Large intestine (tissue), 3 donors: ENCODE measurements around the gene MYH13. TPM values are rescaled to one million over a fixed set of nuclear protein-coding genes. Genes with fewer than 3 reads are reported as not detected.
"Not testable (repeated sequence)": the region's sequence is repeated elsewhere in the genome, so short reads cannot be mapped to it uniquely, and the experiment has no call there.

Experiments
- DNase-seq, 2 donors: peaks; one replicate each; pipeline versions ENCODE4 v3.0.0 to v3.0.0-alpha.2; 2013
- H3K27ac ChIP-seq: one replicate; pipeline ENCODE4 v1.5.1; 2013; ENCODE audit warnings: low read length
- H3K27me3 ChIP-seq: 2 replicates; pipeline ENCODE4 v1.6.1; 2013; ENCODE audit warnings: low read length; ENCODE audit not compliant: control insufficient read depth, insufficient read depth
- H3K36me3 ChIP-seq: 2 replicates; pipeline ENCODE4 v1.6.1; 2013; ENCODE audit warnings: low read length; ENCODE audit not compliant: control insufficient read depth, insufficient read depth
- H3K4me1 ChIP-seq: one replicate; pipeline ENCODE4 v1.6.1; 2013; ENCODE audit warnings: low read length; ENCODE audit not compliant: control insufficient read depth, insufficient read depth
- H3K4me3 ChIP-seq: one replicate; pipeline ENCODE4 v1.5.1; 2013; ENCODE audit warnings: low read length
- H3K9me3 ChIP-seq: one replicate; pipeline ENCODE4 v1.6.1; 2013; ENCODE audit warnings: mild to moderate bottlenecking, low read depth, low read length, moderate library complexity; ENCODE audit not compliant: control insufficient read depth
- WGBS: methylation state at CpG from one replicate; pipeline ENCODE4 v1.1.5; 2013; ENCODE audit warnings: low lambda C conversion rate; ENCODE audit not compliant: insufficient coverage; 5-methylcytosine and 5-hydroxymethylcytosine counted together
- polyA plus RNA-seq: library from polyadenylated mRNA; unstranded; fragments of 120-200 nt; gene quantifications from one replicate; pipeline ENCODE4 v1.2.1, GENCODE V29; 2013

MYH13 gene
- polyA plus RNA-seq, 1 donor, result 0.04 TPM

- Histone ChIP-seq H3K4me1 (no peaks in the 10 kb centered on the region), H3K9me3 (peaks cover 8% of the 10 kb centered on the region), H3K27ac (no peak overlapping the region), H3K36me3 (no peaks in the 10 kb centered on the region), H3K27me3 (no peaks in the 10 kb centered on the region), H3K4me3 (no peak overlapping the region)
- DNase-seq, result no peak
- no CpG with 5 or more reads among the region's 5 CpGs for WGBS
These were observed 66.2 kb downstream of the MYH13 start for GRCh38 chr17:10306585-10306984.

- Histone ChIP-seq H3K27ac (no peak overlapping the region), H3K9me3 (peaks cover 8% of the 10 kb centered on the region), H3K4me1 (no peaks in the 10 kb centered on the region), H3K36me3 (no peaks in the 10 kb centered on the region), H3K4me3 (no peak overlapping the region), H3K27me3 (no peaks in the 10 kb centered on the region)
- WGBS, result 69% methylated on average over 2 of the region's 3 CpGs
- DNase-seq, result no peak
These were observed 67.4 kb downstream of the MYH13 start for GRCh38 chr17:10305398-10305797.

- Histone ChIP-seq H3K36me3 (no peaks in the 10 kb centered on the region), H3K27ac (no peak overlapping the region), H3K4me3 (no peak overlapping the region), H3K27me3 (no peaks in the 10 kb centered on the region), H3K4me1 (no peaks in the 10 kb centered on the region), H3K9me3 (peaks cover 8% of the 10 kb centered on the region)
- WGBS, result no CpG with 5 or more reads among the region's 4 CpGs
- DNase-seq, result no peak
These were observed 68.0 kb downstream of the MYH13 start for GRCh38 chr17:10304758-10305300.

GRCh38 chr17:10297691-10298090 is 75.1 kb downstream of the MYH13 start:
- no peaks in the 10 kb centered on the region for H3K4me1 ChIP-seq
- no peak overlapping the region for H3K27ac ChIP-seq
- DNase-seq, result no peak
- WGBS, result 100% methylated on average over 1 of the region's 3 CpGs
- H3K36me3 ChIP-seq, result no peaks in the 10 kb centered on the region
- no peaks in the 10 kb centered on the region for H3K27me3 ChIP-seq
- no peaks in the 10 kb centered on the region for H3K9me3 ChIP-seq
- no peak overlapping the region for H3K4me3 ChIP-seq

- DNase-seq, result peak; percentile 32 to 48
- no CpG with 5 or more reads among the region's 5 CpGs for WGBS
- Histone ChIP-seq H3K27me3 (no peaks in the 10 kb centered on the region), H3K27ac (no peak overlapping the region), H3K9me3 (no peaks in the 10 kb centered on the region), H3K36me3 (no peaks in the 10 kb centered on the region), H3K4me1 (no peaks in the 10 kb centered on the region), H3K4me3 (no peak overlapping the region)
These were observed 77.0 kb downstream of the MYH13 start for GRCh38 chr17:10295728-10296343.

- Histone ChIP-seq H3K27me3 (peaks cover 8% of the 10 kb centered on the region), H3K4me1 (no peaks in the 10 kb centered on the region), H3K36me3 (no peaks in the 10 kb centered on the region), H3K9me3 (no peaks in the 10 kb centered on the region), H3K27ac (no peak overlapping the region), H3K4me3 (no peak overlapping the region)
- DNase-seq, result peak; percentile 33 to 72
These were observed 78.6 kb downstream of the MYH13 start for GRCh38 chr17:10294180-10294579.

GRCh38 chr17:10292057-10292937 is 80.5 kb downstream of the MYH13 start:
- peaks cover 9% of the 10 kb centered on the region for H3K27me3 ChIP-seq
- H3K9me3 ChIP-seq, result no peaks in the 10 kb centered on the region
- H3K27ac ChIP-seq, result no peak overlapping the region
- no peaks in the 10 kb centered on the region for H3K4me1 ChIP-seq
- no peak for DNase-seq
- H3K4me3 ChIP-seq, result no peak overlapping the region
- no peaks in the 10 kb centered on the region for H3K36me3 ChIP-seq
- WGBS, result no CpG with 5 or more reads among the region's 12 CpGs

GRCh38 chr17:10291576-10291975 is 81.2 kb downstream of the MYH13 start:
- DNase-seq, H3K36me3 ChIP-seq, H3K27ac ChIP-seq, H3K4me1 ChIP-seq, H3K9me3 ChIP-seq, H3K4me3 ChIP-seq: not testable (repeated sequence)
- WGBS, result no CpG with 5 or more reads among the region's 12 CpGs
- H3K27me3 ChIP-seq, result peaks cover 11% of the 10 kb centered on the region

- Histone ChIP-seq H3K9me3 (no peaks in the 10 kb centered on the region), H3K36me3 (no peaks in the 10 kb centered on the region), H3K27me3 (peaks cover 14% of the 10 kb centered on the region), H3K27ac (no peak overlapping the region), H3K4me1 (no peaks in the 10 kb centered on the region), H3K4me3 (no peak overlapping the region)
- WGBS, result 100% methylated on average over 1 of the region's 1 CpG
- DNase-seq, result no peak
These were observed 82.8 kb downstream of the MYH13 start for GRCh38 chr17:10290041-10290440.

- Histone ChIP-seq H3K27me3 (peaks cover 14% of the 10 kb centered on the region), H3K36me3 (no peaks in the 10 kb centered on the region), H3K9me3 (no peaks in the 10 kb centered on the region), H3K27ac (no peak overlapping the region), H3K4me1 (no peaks in the 10 kb centered on the region), H3K4me3 (no peak overlapping the region)
- WGBS, result no CpG with 5 or more reads among the region's 1 CpG
- DNase-seq, result no peak
These were observed 86.5 kb downstream of the MYH13 start for GRCh38 chr17:10286324-10286723.
